ENCODE data around the gene SH3RF1.
A peak's percentile ranks its signal among the peaks of the same experiment; 100 is the strongest.

SH3RF1 gene

DNA sequence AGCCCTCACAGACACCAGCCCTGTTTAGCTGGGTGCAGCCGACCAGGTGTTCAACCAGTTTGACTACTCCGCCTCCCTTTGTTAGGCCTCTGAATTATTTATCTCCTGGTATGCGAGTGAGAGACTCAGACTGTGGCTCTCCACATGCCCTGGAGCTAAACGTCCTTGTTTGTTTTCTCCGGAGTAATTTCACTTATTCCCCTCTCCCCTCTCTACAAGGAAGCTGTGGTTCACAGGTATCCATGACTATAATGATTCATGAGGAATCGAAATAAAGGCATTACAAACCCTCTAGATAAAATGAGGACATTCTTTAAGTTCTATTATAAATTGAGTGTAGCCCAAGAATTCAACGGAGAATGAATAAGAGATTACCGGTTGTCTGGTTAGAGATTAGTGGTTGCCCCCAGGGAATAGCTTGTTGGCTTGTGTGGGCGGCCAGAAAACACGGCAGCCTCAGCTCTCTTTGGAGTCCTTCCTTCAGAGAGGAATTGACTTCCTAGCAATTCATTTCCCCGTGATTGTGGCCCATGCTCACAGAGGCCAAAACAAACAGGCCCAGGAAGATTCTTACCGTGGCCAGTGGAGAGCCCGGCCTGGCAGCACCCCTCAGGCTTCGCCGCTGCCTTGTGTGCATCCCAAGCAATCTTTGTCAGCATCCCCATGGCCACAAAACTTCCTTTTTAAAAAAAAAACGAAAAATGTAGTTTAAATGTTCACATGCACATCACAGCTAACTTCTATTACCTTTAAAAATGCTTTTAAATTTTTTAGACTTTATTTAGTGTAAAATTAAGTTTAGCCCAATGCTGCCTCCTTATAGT, 200.5 kb downstream of the SH3RF1 start:
- TF ChIP-seq, protein P1, sequence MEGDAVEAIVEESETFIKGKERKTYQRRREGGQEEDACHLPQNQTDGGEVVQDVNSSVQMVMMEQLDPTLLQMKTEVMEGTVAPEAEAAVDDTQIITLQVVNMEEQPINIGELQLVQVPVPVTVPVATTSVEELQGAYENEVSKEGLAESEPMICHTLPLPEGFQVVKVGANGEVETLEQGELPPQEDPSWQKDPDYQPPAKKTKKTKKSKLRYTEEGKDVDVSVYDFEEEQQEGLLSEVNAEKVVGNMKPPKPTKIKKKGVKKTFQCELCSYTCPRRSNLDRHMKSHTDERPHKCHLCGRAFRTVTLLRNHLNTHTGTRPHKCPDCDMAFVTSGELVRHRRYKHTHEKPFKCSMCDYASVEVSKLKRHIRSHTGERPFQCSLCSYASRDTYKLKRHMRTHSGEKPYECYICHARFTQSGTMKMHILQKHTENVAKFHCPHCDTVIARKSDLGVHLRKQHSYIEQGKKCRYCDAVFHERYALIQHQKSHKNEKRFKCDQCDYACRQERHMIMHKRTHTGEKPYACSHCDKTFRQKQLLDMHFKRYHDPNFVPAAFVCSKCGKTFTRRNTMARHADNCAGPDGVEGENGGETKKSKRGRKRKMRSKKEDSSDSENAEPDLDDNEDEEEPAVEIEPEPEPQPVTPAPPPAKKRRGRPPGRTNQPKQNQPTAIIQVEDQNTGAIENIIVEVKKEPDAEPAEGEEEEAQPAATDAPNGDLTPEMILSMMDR (IDR thresholded peaks at IDR 0.05; ENCODE audit: low read depth, low read length, missing control alignments) = no peak
- in situ Hi-C loops (cut with HindIII; ENCODE audit: low pct_ligation_motif_present, low sequenced_read_pairs) = no loop called here
- Histone ChIP-seq H3K36me3 (replicated peaks) (no peaks in the 10 kb centered on the region), H3K27ac (peak overlapping the region; percentile 38), H3K27me3 (replicated peaks) (no peaks in the 10 kb centered on the region), H3K4me3 (ENCODE audit: low read depth, low read length) (no peak overlapping the region)
- DNase-seq = peak; percentile 95

DNA sequence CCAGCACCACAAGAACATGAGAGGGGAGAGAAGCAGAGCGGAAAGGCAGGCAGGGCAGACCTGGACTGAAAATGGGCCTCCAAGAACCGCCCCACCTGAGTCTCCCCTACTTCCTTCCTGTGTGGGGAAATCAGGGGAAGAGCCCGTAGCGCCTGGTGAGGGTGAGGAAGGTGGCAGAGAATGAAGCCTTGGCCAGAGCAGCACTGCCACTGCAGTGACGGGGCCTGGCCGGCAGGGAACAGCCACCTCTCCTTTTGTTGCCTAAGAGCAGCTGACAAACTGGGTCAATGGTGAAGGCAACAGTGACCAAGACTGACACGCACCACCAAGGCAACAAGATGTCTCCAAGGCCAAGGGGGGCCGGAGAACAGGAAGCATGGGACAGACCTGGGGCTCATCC, 202.3 kb downstream of the SH3RF1 start:
- no peaks in the 10 kb centered on the region for H3K27me3 ChIP-seq (replicated peaks)
- no peaks in the 10 kb centered on the region for H3K36me3 ChIP-seq (replicated peaks)
- in situ Hi-C loops (cut with HindIII; ENCODE audit: low pct_ligation_motif_present, low sequenced_read_pairs) = no loop called here
- TF ChIP-seq, protein P1 (IDR thresholded peaks at IDR 0.05; ENCODE audit: low read depth, low read length, missing control alignments) = no peak
- no peak for DNase-seq
- no peak overlapping the region for H3K4me3 ChIP-seq (ENCODE audit: low read depth, low read length)
- no peak overlapping the region for H3K27ac ChIP-seq

DNA sequence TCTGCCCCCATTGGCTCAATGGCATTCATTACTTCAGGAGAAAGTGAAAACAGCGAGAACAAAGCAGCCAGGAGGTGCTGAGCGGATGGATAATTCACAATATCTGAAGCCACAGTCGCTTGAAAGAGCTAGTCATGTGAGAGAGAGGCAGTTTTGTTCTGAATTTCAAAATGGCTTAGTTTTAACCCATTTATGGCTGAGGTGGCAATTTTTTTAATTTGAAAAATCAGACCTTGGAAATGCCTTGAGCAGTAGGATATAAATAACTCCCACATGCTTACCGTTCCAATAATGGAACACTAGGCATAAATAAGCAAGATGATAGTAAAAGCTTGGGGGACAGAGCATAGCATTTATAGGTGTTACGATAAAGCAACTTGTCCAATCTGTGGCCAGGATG, 203.8 kb downstream of the SH3RF1 start:
- Histone ChIP-seq H3K4me3 (ENCODE audit: low read depth, low read length) (no peak overlapping the region), H3K36me3 (replicated peaks) (no peaks in the 10 kb centered on the region), H3K27ac (no peak overlapping the region), H3K27me3 (replicated peaks) (no peaks in the 10 kb centered on the region)
- in situ Hi-C loops (cut with HindIII; ENCODE audit: low pct_ligation_motif_present, low sequenced_read_pairs) = no loop called here
- TF ChIP-seq, protein P1 (IDR thresholded peaks at IDR 0.05; ENCODE audit: low read depth, low read length, missing control alignments) = no peak
- no peak for DNase-seq

DNA sequence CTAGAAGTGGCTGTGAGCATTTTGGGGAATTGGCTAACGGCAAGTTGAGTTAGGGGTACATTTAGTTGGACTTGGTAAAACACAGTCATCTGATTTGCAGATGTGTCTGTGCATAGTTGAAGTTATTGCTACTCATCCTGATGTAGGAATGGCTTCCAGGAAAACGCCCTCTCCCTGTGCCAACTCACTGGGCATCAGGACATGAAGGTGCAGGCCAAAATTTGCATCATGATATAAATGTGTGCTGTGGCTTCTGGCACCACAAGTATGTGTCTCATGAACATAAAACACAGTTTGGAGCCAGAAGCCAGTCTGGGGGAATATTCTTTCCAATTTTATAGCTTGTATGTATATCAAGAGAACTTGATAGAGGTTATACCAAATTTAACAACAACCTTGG, 206.5 kb downstream of the SH3RF1 start:
- TF ChIP-seq, protein P1 (IDR thresholded peaks at IDR 0.05; ENCODE audit: low read depth, low read length, missing control alignments) = no peak
- Histone ChIP-seq H3K4me3 (ENCODE audit: low read depth, low read length) (no peak overlapping the region), H3K27ac (no peak overlapping the region), H3K27me3 (replicated peaks) (no peaks in the 10 kb centered on the region), H3K36me3 (replicated peaks) (no peaks in the 10 kb centered on the region)
- DNase-seq = no peak
- in situ Hi-C loops (cut with HindIII; ENCODE audit: low pct_ligation_motif_present, low sequenced_read_pairs) = no loop called here

DNA sequence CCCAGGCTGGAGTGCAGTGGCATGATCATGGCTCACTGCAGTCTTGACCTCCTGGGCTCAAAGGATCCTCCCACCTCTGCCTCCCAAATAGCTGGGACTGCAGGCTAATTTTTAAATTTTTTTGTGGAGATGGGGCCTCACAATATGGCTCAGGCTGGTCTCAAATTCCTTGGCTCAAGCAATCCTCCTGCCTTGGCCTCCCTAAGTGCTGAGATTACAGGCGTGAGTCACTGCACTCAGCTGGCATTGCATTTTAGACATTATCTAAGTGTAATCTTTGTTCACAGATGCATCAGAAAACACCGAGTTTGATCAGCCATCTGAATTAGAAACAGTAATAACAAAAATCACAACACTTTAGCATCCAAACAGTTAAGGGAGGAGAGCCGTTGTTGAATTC, 207.3 kb downstream of the SH3RF1 start:
- H3K4me3 ChIP-seq (ENCODE audit: low read depth, low read length) = no peak overlapping the region
- H3K36me3 ChIP-seq (replicated peaks) = no peaks in the 10 kb centered on the region
- DNase-seq = no peak
- H3K27me3 ChIP-seq (replicated peaks) = no peaks in the 10 kb centered on the region
- H3K27ac ChIP-seq = no peak overlapping the region
- in situ Hi-C loops (cut with HindIII; ENCODE audit: low pct_ligation_motif_present, low sequenced_read_pairs) = no loop called here
- TF ChIP-seq, protein P1 (IDR thresholded peaks at IDR 0.05; ENCODE audit: low read depth, low read length, missing control alignments) = no peak

DNA sequence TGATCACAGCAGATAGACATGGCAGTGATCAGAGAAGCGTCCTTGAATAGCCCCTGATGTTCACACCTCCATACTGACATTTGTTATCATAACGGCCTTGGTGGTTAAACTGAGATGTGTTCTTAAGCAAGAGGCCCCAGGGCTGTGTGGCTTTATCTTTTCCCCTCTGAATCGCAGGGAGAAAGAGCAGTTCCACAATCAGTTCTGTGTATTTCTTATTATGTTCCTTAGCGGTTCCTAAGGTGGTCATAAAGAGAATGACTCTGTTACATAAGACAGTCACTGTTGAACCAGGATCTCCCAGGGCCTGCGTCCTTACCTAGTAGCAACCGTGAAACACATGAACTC, 207.9 kb downstream of the SH3RF1 start:
- DNase-seq = no peak
- Histone ChIP-seq H3K27ac (no peak overlapping the region), H3K36me3 (replicated peaks) (no peaks in the 10 kb centered on the region), H3K27me3 (replicated peaks) (no peaks in the 10 kb centered on the region), H3K4me3 (ENCODE audit: low read depth, low read length) (no peak overlapping the region)
- in situ Hi-C loops (cut with HindIII; ENCODE audit: low pct_ligation_motif_present, low sequenced_read_pairs) = no loop called here
- TF ChIP-seq, protein P1 (IDR thresholded peaks at IDR 0.05; ENCODE audit: low read depth, low read length, missing control alignments) = no peak

All from brain microvascular endothelial cell (primary cell).